CD4-positive, alpha-beta T cell (primary cell): ENCODE data around the gene ANO9. TPM values are rescaled to one million over a fixed set of nuclear protein-coding genes. Genes with fewer than 3 reads are reported as not detected.

Source experiments
- ATAC-seq: fragments of 200-7000 bp; cut with Tn5 transposase; one replicate; pipeline ENCODE4 v1.10.0; 2022; ENCODE audit warnings: mild to moderate bottlenecking; ENCODE audit not compliant: poor library complexity
- CTCF ChIA-PET: fragments of 350-600 bp; sonication (Branson Sonifier 250); formaldehyde crosslinking; loops from one replicate; lab custom pipeline; 2021; ENCODE audit warnings: antibody characterized with exemption, inconsistent platforms; lab: Charles Lee
- POLR2A ChIA-PET: fragments of 350-600 bp; sonication (Branson Sonifier 250); formaldehyde crosslinking; loops from one replicate; lab custom pipeline; 2021; ENCODE audit warnings: antibody characterized with exemption, inconsistent platforms; lab: Charles Lee
- DNase-seq, 14 experiments: peaks; one replicate each; pipeline ENCODE4 v3.0.0-alpha.2; 2013 to 2020; ENCODE audit warnings: mixed read lengths in 2 of 14
- H3K27ac ChIP-seq, 2 donors: one replicate each; pipeline versions ENCODE4 v1.5.1 to v1.7.0; 2013; ENCODE audit warnings: low read length in 2 of 2, low read depth in 1 of 2, mild to moderate bottlenecking in 1 of 2
- H3K27me3 ChIP-seq, 2 experiments: 1 replicate in 1 of 2; 2 replicates in 1 of 2; pipeline versions ENCODE4 v1.6.1 to v1.7.0; 2013; ENCODE audit warnings: low read length in 2 of 2, control low read depth in 1 of 2, mild to moderate bottlenecking in 1 of 2, moderate library complexity in 1 of 2; ENCODE audit not compliant: insufficient read depth in 2 of 2, control insufficient read depth in 1 of 2
- H3K36me3 ChIP-seq: one replicate; pipeline ENCODE4 v1.6.1; 2013; ENCODE audit warnings: low read length, control low read depth; ENCODE audit not compliant: insufficient read depth
- H3K4me1 ChIP-seq: one replicate; pipeline ENCODE4 v1.6.1; 2013; ENCODE audit warnings: low read length, control low read depth; ENCODE audit not compliant: insufficient read depth
- H3K4me3 ChIP-seq: one replicate; pipeline ENCODE4 v1.5.1; 2013; ENCODE audit warnings: mild to moderate bottlenecking, low read length, moderate library complexity
- H3K9me3 ChIP-seq, 2 experiments: 1 replicate in 1 of 2; 2 replicates in 1 of 2; pipeline versions ENCODE4 v1.6.1 to v1.7.0; 2013; ENCODE audit warnings: low read length in 2 of 2, mild to moderate bottlenecking in 2 of 2, control low read depth in 1 of 2, moderate library complexity in 1 of 2; ENCODE audit not compliant: control insufficient read depth in 1 of 2, insufficient read depth in 1 of 2
- H3K27ac Mint-ChIP-seq: one replicate; pipeline ENCODE4 v1.8.0; 2020; ENCODE audit warnings: mixed read lengths
- H3K27me3 Mint-ChIP-seq: one replicate; pipeline ENCODE4 v1.8.0; 2021; ENCODE audit warnings: mixed read lengths
- H3K36me3 Mint-ChIP-seq: one replicate; pipeline ENCODE4 v1.8.0; 2021; ENCODE audit warnings: low read depth, mixed read lengths
- H3K4me1 Mint-ChIP-seq: one replicate; pipeline ENCODE4 v1.8.0; 2021; ENCODE audit warnings: low read depth, mixed read lengths
- H3K4me3 Mint-ChIP-seq: one replicate; pipeline ENCODE4 v1.8.0; 2020; ENCODE audit warnings: mild to moderate bottlenecking, mixed read lengths
- H3K9me3 Mint-ChIP-seq: one replicate; pipeline ENCODE4 v1.8.0; 2020; ENCODE audit warnings: mixed read lengths
- intact Hi-C, 2 experiments: fragments of 100-400 bp; cut with DNase I in 1 of 2; cut with micrococcal nuclease in 1 of 2; formaldehyde crosslinking; loops; one replicate each; pipeline versions ENCODE4 v1.15.1 to v1.9.0; 2023 to 2025; cut with DNase I, micrococcal nuclease
- total RNA-seq, 174 experiments: library from RNA in 2 of 174; stranded (reverse) in 2 of 174; gene quantifications; one replicate each; pipeline ENCODE4 v1.2.3 and lab custom pipeline; 2021 to 2026
- TF ChIP-seq, protein P1 (sequence below): fragments of 200-600 bp; IDR thresholded peaks from one replicate; pipeline ENCODE4 v1.8.0; 2022; ENCODE audit warnings: antibody characterized with exemption, mild to moderate bottlenecking

The ANO9 gene
- total RNA-seq, 2 experiments from 2014 or later: 109 to 114 TPM

DNA sequence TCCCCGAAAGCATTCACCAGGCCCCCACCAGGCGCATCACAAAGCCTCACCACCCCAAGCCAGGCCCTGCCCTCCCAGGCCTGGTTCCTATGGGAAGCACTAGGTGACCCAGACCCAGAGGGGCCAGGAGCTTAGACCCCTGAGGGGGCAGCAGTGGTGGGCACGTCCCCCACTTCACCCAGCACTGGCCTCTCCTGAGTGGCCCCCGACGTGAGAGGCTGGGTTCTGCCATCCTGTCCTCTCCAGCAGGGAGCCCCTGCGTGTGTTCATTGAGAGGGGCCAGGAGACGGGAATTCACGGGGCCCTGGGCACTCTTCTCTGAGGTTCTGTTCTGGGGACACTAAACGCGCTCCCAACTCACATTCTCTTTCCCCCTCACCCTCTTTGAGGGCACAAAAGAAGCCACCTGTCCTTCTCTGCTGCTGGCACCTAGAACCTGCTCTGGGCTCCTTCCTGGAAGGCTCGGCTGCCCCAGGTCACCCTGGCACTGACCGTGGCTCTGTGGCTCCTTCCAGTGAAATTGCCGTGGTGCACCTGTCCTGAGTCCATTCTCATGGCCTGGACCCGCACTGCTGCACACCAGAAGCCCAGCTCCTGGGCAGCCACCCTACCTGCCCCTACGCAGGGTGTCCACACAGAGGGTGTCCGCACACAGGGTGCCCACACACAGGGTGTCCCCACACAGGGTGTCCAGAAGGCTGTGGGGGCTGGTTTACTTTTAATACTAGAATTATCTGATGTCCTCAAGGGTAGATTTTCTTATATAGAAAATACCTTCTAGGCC lies 20.5 kb upstream of the ANO9 start:
- peaks cover 7% of the 10 kb centered on the region for H3K4me1 Mint-ChIP-seq
- H3K27ac Mint-ChIP-seq: no peak overlapping the region
- ChIA-PET POLR2A (no interaction called here), CTCF (no interaction called here)
- Histone ChIP-seq H3K4me3 (no peak overlapping the region), H3K4me1 (peaks cover 6% of the 10 kb centered on the region), H3K27ac (no peak overlapping the region), H3K36me3 (peaks cover 6% of the 10 kb centered on the region), H3K27me3 (no peaks in the 10 kb centered on the region), H3K9me3 (no peaks in the 10 kb centered on the region)
- H3K9me3 Mint-ChIP-seq: no peaks in the 10 kb centered on the region
- intact Hi-C loops: no loop called here
- DNase-seq (no peak), ATAC-seq (no peak)
- TF ChIP-seq, protein P1, sequence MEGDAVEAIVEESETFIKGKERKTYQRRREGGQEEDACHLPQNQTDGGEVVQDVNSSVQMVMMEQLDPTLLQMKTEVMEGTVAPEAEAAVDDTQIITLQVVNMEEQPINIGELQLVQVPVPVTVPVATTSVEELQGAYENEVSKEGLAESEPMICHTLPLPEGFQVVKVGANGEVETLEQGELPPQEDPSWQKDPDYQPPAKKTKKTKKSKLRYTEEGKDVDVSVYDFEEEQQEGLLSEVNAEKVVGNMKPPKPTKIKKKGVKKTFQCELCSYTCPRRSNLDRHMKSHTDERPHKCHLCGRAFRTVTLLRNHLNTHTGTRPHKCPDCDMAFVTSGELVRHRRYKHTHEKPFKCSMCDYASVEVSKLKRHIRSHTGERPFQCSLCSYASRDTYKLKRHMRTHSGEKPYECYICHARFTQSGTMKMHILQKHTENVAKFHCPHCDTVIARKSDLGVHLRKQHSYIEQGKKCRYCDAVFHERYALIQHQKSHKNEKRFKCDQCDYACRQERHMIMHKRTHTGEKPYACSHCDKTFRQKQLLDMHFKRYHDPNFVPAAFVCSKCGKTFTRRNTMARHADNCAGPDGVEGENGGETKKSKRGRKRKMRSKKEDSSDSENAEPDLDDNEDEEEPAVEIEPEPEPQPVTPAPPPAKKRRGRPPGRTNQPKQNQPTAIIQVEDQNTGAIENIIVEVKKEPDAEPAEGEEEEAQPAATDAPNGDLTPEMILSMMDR: no peak
- H3K4me3 Mint-ChIP-seq: no peak overlapping the region
- H3K36me3 Mint-ChIP-seq: no peaks in the 10 kb centered on the region
- H3K27me3 Mint-ChIP-seq: no peaks in the 10 kb centered on the region

DNA sequence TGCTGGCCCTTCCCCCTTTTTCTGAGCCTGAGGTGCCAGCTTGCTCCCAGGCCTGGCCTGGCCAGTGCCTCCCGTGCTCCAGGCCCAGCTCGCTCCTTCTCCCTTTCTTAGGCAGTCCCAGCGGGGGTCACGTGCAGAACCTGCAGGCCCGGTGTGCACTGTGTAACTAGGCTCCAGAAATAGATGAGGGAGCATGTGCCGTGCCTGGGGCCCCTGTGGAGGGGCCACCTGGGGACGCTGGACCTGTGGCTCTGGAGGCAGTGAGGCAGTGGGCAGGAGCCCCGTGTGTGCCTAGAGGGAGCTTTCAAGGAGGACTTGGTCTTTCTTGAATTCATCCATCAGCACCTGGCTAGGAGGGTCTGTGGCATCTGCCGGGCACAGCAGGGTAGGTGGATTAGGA lies 19.8 kb upstream of the ANO9 start:
- H3K27me3 ChIP-seq: no peaks in the 10 kb centered on the region
- Mint-ChIP-seq H3K4me3 (no peak overlapping the region), H3K27me3 (no peaks in the 10 kb centered on the region), H3K36me3 (peaks cover 6% of the 10 kb centered on the region), H3K4me1 (peaks cover 14% of the 10 kb centered on the region), H3K27ac (no peak overlapping the region), H3K9me3 (no peaks in the 10 kb centered on the region)
- ChIA-PET CTCF (no interaction called here), POLR2A (no interaction called here)
- H3K4me1 ChIP-seq: peaks cover 13% of the 10 kb centered on the region
- no peak for DNase-seq
- ATAC-seq: no peak
- peaks cover 6% of the 10 kb centered on the region for H3K36me3 ChIP-seq
- H3K4me3 ChIP-seq: no peak overlapping the region
- H3K27ac ChIP-seq: no peak overlapping the region
- TF ChIP-seq, protein P1: no peak
- no peaks in the 10 kb centered on the region for H3K9me3 ChIP-seq
- intact Hi-C loops: no loop called here

DNA sequence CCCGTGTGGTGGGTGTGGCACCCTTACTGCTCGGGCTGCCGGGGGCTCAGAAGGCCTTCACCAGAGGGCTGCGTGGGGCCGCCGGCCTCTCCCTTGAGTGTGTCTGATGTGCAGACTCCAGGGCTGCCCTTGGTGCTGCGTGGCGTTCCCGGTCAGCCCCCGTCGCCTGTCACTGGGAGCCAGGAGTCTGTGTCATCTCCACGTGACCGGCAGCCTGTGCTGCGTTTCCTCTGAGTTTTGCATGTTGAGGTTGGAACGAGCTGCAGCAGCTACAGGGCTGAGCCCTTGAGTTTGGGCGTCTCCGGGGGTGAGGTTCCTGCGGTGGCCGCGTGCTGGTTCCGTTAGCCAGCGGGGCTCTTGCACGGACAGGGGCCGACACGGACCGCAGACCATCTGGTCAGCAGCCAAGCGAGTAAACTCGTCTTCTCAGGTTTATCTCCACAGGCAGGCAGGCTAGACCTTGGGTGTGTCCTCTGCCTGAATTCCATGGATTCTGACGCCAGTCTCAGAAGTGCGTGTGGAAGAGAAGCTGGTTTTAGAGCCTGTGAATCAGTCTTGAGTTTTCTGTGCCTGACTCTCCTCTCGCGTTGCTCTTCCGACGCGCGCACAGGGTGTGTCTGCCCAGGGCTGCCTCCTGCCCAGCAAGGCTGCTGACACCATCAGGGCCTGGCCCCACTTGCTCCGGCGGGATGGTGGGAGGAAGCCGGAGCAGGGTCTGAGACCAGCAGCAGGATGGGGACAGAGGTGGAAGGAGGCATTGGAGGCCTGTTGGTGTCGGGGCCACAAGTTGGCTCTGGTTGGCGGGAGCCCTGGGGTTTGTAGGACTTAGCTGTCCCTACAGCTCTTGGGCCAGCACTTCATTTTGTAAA lies 18.8 kb upstream of the ANO9 start:
- Mint-ChIP-seq H3K4me3 (no peak overlapping the region), H3K27ac (no peak overlapping the region), H3K27me3 (no peaks in the 10 kb centered on the region), H3K9me3 (no peaks in the 10 kb centered on the region), H3K4me1 (peaks cover 19% of the 10 kb centered on the region), H3K36me3 (peaks cover 10% of the 10 kb centered on the region)
- intact Hi-C loops: no loop called here
- no peak overlapping the region for H3K4me3 ChIP-seq
- H3K27ac ChIP-seq: no peak overlapping the region
- no peaks in the 10 kb centered on the region for H3K27me3 ChIP-seq
- ChIA-PET POLR2A (no interaction called here), CTCF (no interaction called here)
- TF ChIP-seq, protein P1: no peak
- DNase-seq: no peak
- no peak for ATAC-seq
- H3K4me1 ChIP-seq: peaks cover 23% of the 10 kb centered on the region
- H3K9me3 ChIP-seq: no peaks in the 10 kb centered on the region
- H3K36me3 ChIP-seq: peaks cover 6% of the 10 kb centered on the region
